ENCODE measurements around the gene ARL2BP.

The ARL2BP gene

GRCh38 chr16:57271063-57271345 lies 25.9 kb downstream of the ARL2BP start:
- ATAC-seq = no peak
- TF ChIP-seq ZNF70 (CRISPR knock-in tag; IDR thresholded peaks at IDR 0.05) (no peak), ZFP3 (CRISPR knock-in tag; IDR thresholded peaks at IDR 0.05) (no peak), GLIS3 (CRISPR knock-in tag; IDR thresholded peaks at IDR 0.05) (no peak), CREB5 (CRISPR knock-in tag; IDR thresholded peaks at IDR 0.05; ENCODE audit: low read depth) (no peak), TOX (CRISPR knock-in tag; IDR thresholded peaks at IDR 0.05; ENCODE audit: borderline replicate concordance) (no peak), ARNTL (CRISPR knock-in tag; IDR thresholded peaks at IDR 0.05; ENCODE audit: borderline replicate concordance, low read depth) (no peak), SNAI2 (CRISPR knock-in tag; IDR thresholded peaks at IDR 0.05) (no peak), TCF4 (CRISPR knock-in tag; IDR thresholded peaks at IDR 0.05; ENCODE audit: borderline replicate concordance) (no peak), PATZ1 (CRISPR knock-in tag; IDR thresholded peaks at IDR 0.05; ENCODE audit: borderline replicate concordance) (no peak), ZNF565 (CRISPR knock-in tag; conservative IDR thresholded peaks at IDR 0.05; ENCODE audit: low read depth) (no peak), TSHZ2 (CRISPR knock-in tag; IDR thresholded peaks at IDR 0.05) (no peak), ISL1 (CRISPR knock-in tag; IDR thresholded peaks at IDR 0.05) (no peak), ZFP30 (CRISPR knock-in tag; IDR thresholded peaks at IDR 0.05) (no peak), ZC3H10 (CRISPR knock-in tag; IDR thresholded peaks at IDR 0.05) (no peak), RARB (CRISPR knock-in tag; IDR thresholded peaks at IDR 0.05) (no peak), ESRRG (CRISPR knock-in tag; IDR thresholded peaks at IDR 0.05) (no peak), POU6F1 (CRISPR knock-in tag; IDR thresholded peaks at IDR 0.05; ENCODE audit: borderline replicate concordance, low read depth) (no peak), CSRNP3 (CRISPR knock-in tag; IDR thresholded peaks at IDR 0.05) (no peak), PPARA (CRISPR knock-in tag; IDR thresholded peaks at IDR 0.05; ENCODE audit: borderline replicate concordance) (no peak), OSR1 (CRISPR knock-in tag; IDR thresholded peaks at IDR 0.05) (no peak)

- TF ChIP-seq CSDC2 (CRISPR knock-in tag; IDR thresholded peaks at IDR 0.05) (no peak), TSHZ2 (CRISPR knock-in tag; IDR thresholded peaks at IDR 0.05) (no peak)
- no peak for ATAC-seq
Observed at GRCh38 chr16:57271867-57272495, 26.9 kb downstream of the ARL2BP start.

All from SK-N-SH treated with all-trans-retinoic acid at 6 μM for 48 hours (cell line).